Stimulated activated CD4-positive, alpha-beta T cell treated with anti-CD3 and anti-CD28 coated beads, Interleukin-12 subunit alpha, Interleukin-12 subunit beta, amount 100 ng/mL, for 48 hours (primary cell): Measurements from ENCODE around the gene PIANP.
"Not testable (repeated sequence)": the region's sequence is repeated elsewhere in the genome, so short reads cannot be mapped to it uniquely, and the experiment has no call there.

Experiments used
- DNase-seq, 3 donors: peaks; one replicate each; pipeline ENCODE4 v3.0.0-alpha.2; 2020; ENCODE audit warnings: low read depth in 2 of 3, low spot score in 1 of 3

PIANP gene

GRCh38 chr12:6708351-6708750, 7.7 kb upstream of the PIANP start:
- not testable (repeated sequence) for DNase-seq

DNA sequence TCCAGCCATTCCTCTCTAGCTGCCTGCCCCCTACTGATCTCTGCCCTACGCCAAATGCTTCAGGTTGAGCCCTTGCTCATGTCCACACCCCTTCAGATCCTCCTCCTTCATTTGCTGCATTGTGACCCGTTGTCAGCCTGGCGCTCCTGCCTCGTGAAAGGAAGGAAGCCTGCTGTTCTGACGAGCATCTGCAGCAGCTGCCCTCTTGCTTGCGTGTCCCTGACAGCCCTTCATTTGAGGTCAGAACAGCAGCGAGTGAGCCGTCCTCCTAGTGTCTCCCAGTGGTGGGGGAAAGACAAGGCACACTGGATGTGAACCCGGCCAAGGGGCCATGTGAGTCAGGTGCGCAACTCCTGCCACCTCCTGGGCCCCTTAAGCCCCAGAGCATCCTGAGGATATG, 3.0 kb upstream of the PIANP start:
- DNase-seq: no peak

- no peak for DNase-seq
Observed at GRCh38 chr12:6701078-6701768, 608 bp upstream of the PIANP start.

- peak in 1 of 3 donors; percentile 8 for DNase-seq
Observed at GRCh38 chr12:6699989-6700645, 498 bp downstream of the PIANP start.

DNA sequence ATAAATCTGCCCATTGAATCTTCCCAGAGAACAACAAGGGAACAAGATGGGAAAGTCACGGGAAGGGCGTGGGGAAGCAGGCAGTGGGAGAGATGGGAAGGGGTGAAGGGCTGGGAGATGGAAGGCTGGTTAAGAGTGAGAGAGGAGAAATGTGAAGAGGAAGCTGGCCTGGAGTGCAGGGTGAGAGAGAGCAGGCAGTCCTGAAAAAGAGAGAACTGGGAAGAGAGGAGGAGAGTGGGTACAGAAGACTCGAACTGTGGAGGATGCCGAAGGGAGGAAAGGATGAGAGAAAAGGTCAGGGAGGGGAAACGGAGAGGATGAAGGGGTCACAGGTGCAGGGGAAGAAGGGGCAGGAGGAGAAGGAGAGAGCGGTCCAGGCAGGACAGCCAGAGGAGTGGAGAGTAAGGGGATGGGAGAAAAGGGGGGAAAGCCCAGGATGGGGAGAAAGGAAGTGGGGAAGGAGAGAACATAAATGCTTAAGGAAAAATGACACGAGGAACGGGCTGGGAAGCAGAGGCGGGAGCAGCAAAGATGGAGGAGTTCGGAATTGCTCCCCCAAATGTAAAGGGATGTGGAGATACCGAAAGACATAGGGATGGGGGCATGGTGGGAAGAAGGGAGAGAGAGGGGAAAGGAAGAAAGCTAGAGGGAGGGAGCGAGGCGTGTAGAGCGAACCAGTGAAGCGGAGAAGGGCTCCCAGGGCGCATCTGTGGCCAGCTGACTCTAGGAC, 1.2 kb downstream of the PIANP start:
- no peak for DNase-seq

DNA sequence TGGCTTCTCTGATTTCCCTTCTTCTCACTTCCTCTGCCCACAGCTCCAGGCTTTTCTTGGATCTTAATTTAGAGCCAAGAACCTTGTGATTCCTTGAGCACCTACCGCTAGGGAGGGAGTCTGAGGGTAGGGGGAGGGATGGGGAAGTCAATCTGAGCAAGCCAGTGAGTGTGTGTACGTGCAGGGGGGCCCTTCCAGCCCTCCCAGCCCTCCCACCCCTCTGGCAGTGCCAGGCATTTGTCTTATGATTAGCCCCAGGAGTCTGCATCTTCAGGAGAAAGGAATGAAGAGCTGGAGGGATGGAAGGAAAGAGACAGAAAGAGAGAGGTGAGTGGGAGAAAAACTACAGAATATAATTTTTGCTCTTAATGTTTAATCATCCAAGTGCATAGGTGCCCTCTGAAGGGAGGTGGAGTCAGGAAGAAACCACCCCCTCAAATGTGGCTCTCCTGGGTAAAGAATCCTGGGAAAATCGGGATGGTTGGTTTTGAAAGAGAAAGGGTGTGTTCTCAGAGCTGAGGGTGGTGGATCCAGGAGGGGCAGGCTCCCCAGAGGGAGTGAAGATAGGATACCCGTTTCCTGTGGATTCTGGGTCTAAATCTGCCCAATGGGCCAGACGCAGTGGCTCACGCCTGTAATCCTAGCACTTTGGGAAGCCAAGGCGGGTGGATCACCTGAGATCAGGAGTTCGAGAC, 2.1 kb downstream of the PIANP start:
- no peak for DNase-seq

DNA sequence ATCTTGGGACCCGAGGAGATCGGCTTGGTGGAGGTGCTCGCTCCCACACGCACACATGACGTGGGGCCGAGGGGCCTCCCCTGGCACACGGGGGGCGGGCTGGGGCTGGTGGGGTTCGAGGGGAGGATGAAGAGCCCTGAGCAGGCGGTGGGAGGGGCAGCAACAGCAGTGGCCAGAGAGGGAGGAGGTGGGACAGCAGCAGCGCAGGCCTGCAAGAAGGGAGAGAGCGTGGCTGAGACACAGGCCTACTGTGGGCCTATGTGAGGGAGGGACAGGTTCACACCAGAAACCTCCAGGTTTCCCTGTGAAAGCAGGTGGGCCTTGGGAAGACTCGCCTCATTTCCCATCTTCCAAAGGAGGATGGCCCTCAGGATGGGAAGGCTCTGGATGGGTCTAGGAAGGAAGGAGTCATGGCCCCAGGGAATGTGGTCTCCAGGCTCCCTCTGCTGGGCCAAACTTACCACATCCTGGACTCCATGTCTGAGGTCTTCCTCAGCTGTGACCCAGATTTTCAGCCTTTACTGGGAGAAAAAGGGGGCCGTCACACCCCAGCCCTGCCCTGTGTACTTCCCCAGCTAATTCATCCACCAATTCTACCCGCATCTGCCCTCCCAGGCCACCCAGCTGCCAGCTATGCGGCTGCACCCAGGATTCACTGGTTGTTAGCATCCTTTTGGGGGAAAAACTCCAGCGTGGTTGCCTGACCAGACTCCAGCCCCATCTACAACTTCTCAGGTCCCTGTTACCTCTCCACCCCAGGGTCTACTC, 2.8 kb downstream of the PIANP start:
- DNase-seq: no peak

- no peak for DNase-seq
Observed at GRCh38 chr12:6696690-6697583, 3.7 kb downstream of the PIANP start.

- DNase-seq: no peak
Observed at GRCh38 chr12:6695313-6696045, 5.1 kb downstream of the PIANP start.

GRCh38 chr12:6694701-6695100, 5.9 kb downstream of the PIANP start:
- no peak for DNase-seq

- no peak for DNase-seq
Observed at GRCh38 chr12:6693832-6694355, 6.7 kb downstream of the PIANP start.

DNA sequence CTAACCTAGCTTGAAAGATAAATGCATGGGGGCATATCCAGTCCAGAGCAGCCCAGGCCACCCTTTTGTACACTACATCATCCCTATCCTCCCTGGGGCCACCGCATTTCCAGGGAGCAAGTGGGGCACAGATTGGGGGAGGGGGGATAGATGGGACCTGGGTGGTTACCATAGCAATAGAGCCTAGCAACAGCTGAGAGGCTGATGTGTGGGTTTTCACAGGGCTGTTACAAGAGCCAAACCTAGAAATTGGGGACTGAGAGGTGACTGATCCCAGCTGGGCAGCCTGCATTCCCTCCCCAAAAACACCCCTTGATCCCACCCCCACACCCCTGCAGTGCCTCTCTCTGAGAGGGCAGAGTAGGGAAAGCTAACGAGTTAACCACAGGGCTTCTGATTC, 7.7 kb downstream of the PIANP start:
- no peak for DNase-seq

- no peak for DNase-seq
Observed at GRCh38 chr12:6691473-6691872, 9.1 kb downstream of the PIANP start.

GRCh38 chr12:6688999-6689882, 11.4 kb downstream of the PIANP start, which contains the start of gene ZNF384:
Gene ZNF384 (minus strand): TSS chr12:6689375. CDS start chr12:6679520, 9,855 bp downstream.
- DNase-seq: peak; percentile 85 to 92 (median 91)

DNA sequence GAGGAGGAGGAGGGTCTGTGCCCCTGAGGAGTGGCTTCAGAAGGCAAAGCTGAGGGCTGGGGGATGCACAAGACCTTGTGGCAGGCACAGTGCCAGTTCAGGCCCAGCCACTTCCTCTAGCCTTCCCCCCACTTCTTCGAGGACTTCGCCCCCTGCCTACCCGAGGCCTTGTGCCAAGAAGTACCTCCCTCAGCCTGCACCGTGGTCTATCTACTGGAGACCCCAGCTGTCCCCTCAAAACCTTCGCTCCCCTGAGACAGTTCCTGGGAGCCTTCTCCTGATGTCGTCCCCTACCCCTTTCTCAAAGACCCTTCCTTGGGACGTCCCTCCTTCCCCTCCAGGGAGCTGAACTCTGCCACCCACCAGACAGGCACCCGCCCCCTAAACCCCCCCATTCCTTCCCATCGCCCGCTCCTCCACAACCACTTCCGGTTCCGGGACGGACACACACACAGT, 12.0 kb downstream of the PIANP start:
- peak in 2 of 3 donors; percentile 21 to 23 for DNase-seq

DNA sequence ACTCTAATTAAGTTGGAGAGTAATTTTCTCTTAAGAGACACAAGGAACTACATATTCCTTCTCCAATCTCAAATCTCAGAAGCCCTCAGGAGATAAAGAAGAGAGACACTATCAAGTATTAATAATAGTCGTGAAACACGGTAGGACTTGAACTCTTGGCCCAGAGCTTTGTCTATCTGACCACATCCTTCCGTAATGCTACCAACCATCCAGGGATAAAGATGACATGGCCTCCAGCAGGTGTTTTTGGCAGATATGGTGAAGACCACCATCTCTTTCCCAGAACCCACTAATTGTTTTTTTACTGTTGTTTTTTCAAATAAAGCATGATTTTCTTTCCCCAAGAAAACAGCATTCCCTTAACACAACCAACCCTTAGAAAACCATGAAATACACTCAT, 14.8 kb downstream of the PIANP start:
- no peak for DNase-seq

DNA sequence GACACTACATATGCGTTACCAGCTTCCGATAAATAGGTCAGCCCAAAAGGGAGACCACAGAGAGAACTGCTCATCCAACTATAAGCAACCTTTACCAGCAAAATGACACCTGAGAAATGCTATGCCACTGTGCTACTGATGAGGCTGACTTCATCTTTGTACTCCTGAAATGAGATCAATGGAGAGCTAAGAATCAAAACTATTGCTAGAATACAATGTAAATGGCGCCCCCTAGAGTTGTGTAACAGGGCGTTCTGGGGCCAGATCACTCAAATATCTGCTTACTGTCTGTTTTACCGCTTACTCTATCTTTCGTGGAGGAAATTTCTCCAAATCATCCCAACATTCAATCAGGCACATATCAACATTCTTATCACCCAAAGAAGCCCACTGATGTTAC, 16.0 kb downstream of the PIANP start:
- DNase-seq: peak; percentile 18 to 70 (median 41)

- no peak for DNase-seq
Observed at GRCh38 chr12:6676962-6677361, 23.7 kb downstream of the PIANP start.
